IMR-90 (cell line): ENCODE data around the gene OR5D18. TPM values are rescaled to one million over a fixed set of nuclear protein-coding genes. Genes with fewer than 3 reads are reported as not detected.

ENCODE experiments used
- ATAC-seq: fragments of 200-7000 bp; cut with Tn5 transposase; 2 replicates; pipeline ENCODE4 v1.9.1; 2020; ENCODE audit warnings: low read depth, mild to moderate bottlenecking, moderate library complexity
- BruUV-seq: library from RNA; stranded (reverse); fragments of 400-500 nt; replicated peaks from 2 replicates; lab custom pipeline; 2021; lab: Mats Ljungman, UMichigan
- CTCF ChIA-PET: fragments of 300-600 bp; formaldehyde crosslinking; extraction: SDS; loops from one replicate; lab custom pipeline; 2021; ENCODE audit warnings: antibody characterized with exemption; lab: Yijun Ruan, JAX
- POLR2A ChIA-PET: fragments of 300-600 bp; sonication (Branson Sonifier 250); formaldehyde crosslinking; loops from one replicate; lab custom pipeline; 2022; ENCODE audit warnings: antibody characterized with exemption; ENCODE audit not compliant: unreplicated experiment; lab: Charles Lee
- DNase-seq: peaks from one replicate; pipeline ENCODE4 v3.0.0; 2013
- H2AFZ ChIP-seq: replicated peaks from 2 replicates; pipeline ENCODE3; 2013; ENCODE audit warnings: low read length, mild to moderate bottlenecking; ENCODE audit not compliant: poor library complexity
- H2AK5ac ChIP-seq: 2 replicates; pipeline ENCODE4 v1.6.1; 2013; ENCODE audit warnings: low read depth, low read length, inconsistent platforms
- H2AK9ac ChIP-seq: replicated peaks from 2 replicates; pipeline ENCODE3; 2013; ENCODE audit warnings: mild to moderate bottlenecking, low read depth, low read length, moderate library complexity; ENCODE audit not compliant: poor library complexity
- H2BK120ac ChIP-seq: 2 replicates; pipeline ENCODE4 v1.6.1; 2013; ENCODE audit warnings: low read depth, low read length, inconsistent platforms
- H2BK15ac ChIP-seq: 3 replicates; pipeline ENCODE4 v1.6.1; 2013; ENCODE audit warnings: low read depth, low read length, inconsistent platforms
- H2BK20ac ChIP-seq: 2 replicates; pipeline ENCODE4 v1.6.1; 2013; ENCODE audit warnings: low read depth, mild to moderate bottlenecking, inconsistent platforms, low read length, moderate library complexity
- H2BK5ac ChIP-seq: 2 replicates; pipeline ENCODE4 v1.6.1; 2013; ENCODE audit warnings: mild to moderate bottlenecking, low read depth, low read length, inconsistent platforms; ENCODE audit not compliant: poor library complexity, severe bottlenecking
- H3K14ac ChIP-seq: replicated peaks from 2 replicates; pipeline ENCODE4 v1.6.1; 2013; ENCODE audit warnings: low read depth, low read length, inconsistent platforms
- H3K18ac ChIP-seq: 2 replicates; pipeline ENCODE4 v1.6.1; 2013; ENCODE audit warnings: low read depth, low read length, control low read depth
- H3K23ac ChIP-seq: 2 replicates; pipeline ENCODE4 v1.6.1; 2013; ENCODE audit warnings: low read depth, low read length, inconsistent platforms
- H3K27ac ChIP-seq: 2 replicates; pipeline ENCODE4 v1.5.1; 2013; ENCODE audit warnings: mild to moderate bottlenecking, control low read depth, low read length; ENCODE audit not compliant: insufficient read depth
- H3K27me3 ChIP-seq: 2 replicates; pipeline ENCODE4 v1.6.1; 2013; ENCODE audit warnings: low read length; ENCODE audit not compliant: control insufficient read depth, insufficient read depth
- H3K36me3 ChIP-seq: 2 replicates; pipeline ENCODE4 v1.6.1; 2013; ENCODE audit warnings: low read length, mixed read lengths; ENCODE audit not compliant: control insufficient read depth, insufficient read depth
- H3K4ac ChIP-seq: 2 replicates; pipeline ENCODE4 v1.6.1; 2013; ENCODE audit warnings: low read depth, low read length, inconsistent platforms
- H3K4me1 ChIP-seq: 2 replicates; pipeline ENCODE4 v1.6.1; 2013; ENCODE audit warnings: low read length, mixed read lengths; ENCODE audit not compliant: control insufficient read depth, insufficient read depth
- H3K4me2 ChIP-seq: 2 replicates; pipeline ENCODE4 v1.6.1; 2013; ENCODE audit warnings: low read depth, mild to moderate bottlenecking, control low read depth, low read length, moderate library complexity
- H3K4me3 ChIP-seq: 2 replicates; pipeline ENCODE4 v1.5.1; 2013; ENCODE audit warnings: low read depth, mild to moderate bottlenecking, control low read depth, low read length, moderate library complexity; ENCODE audit not compliant: insufficient read depth
- H3K56ac ChIP-seq: 2 replicates; pipeline ENCODE4 v1.6.1; 2013; ENCODE audit warnings: low read length, inconsistent platforms; ENCODE audit not compliant: insufficient read depth; ENCODE audit errors: extremely low read depth
- H3K79me1 ChIP-seq, 2 experiments: 2 replicates each; pipeline ENCODE4 v1.6.1; 2013; ENCODE audit warnings: low read length in 2 of 2, inconsistent platforms in 1 of 2, low read depth in 1 of 2
- H3K9ac ChIP-seq: 2 replicates; pipeline ENCODE4 v1.6.1; 2013; ENCODE audit warnings: low read depth, low read length, control low read depth
- H3K9me1 ChIP-seq: 2 replicates; pipeline ENCODE4 v1.6.1; 2013; ENCODE audit warnings: low read length, inconsistent platforms; ENCODE audit not compliant: insufficient read depth
- H3K9me3 ChIP-seq: 2 replicates; pipeline ENCODE4 v1.6.1; 2013; ENCODE audit warnings: low read length; ENCODE audit not compliant: control insufficient read depth, insufficient read depth
- H4K20me1 ChIP-seq: 2 replicates; pipeline ENCODE4 v1.6.1; 2013; ENCODE audit warnings: low read length, inconsistent platforms; ENCODE audit not compliant: insufficient read depth
- H4K5ac ChIP-seq: 2 replicates; pipeline ENCODE4 v1.6.1; 2013; ENCODE audit warnings: mild to moderate bottlenecking, low read depth, low read length, control low read depth
- H4K8ac ChIP-seq, 2 experiments: 2 replicates each; pipeline ENCODE4 v1.6.1; 2013; ENCODE audit warnings: low read depth in 2 of 2, low read length in 2 of 2, control low read depth in 1 of 2, inconsistent platforms in 1 of 2
- H4K91ac ChIP-seq: 2 replicates; pipeline ENCODE4 v1.6.1; 2013; ENCODE audit warnings: low read depth, low read length, inconsistent platforms; ENCODE audit not compliant: insufficient read depth
- POLR2A ChIP-seq: IDR thresholded peaks from 2 replicates; pipeline ENCODE4 v1.6.1; 2012; ENCODE audit warnings: mild to moderate bottlenecking, low read depth, low read length
- WGBS, 2 experiments: methylation state at CpG; one replicate each; pipeline versions ENCODE4 v1.1.5 to v1.1.7; 2013; ENCODE audit warnings: missing lambda C conversion rate in 2 of 2; ENCODE audit not compliant: insufficient read length in 1 of 2; ENCODE audit errors: extremely low coverage in 2 of 2; 5-methylcytosine and 5-hydroxymethylcytosine counted together
- dilution Hi-C: fragments of 300-500 bp; cut with HindIII; formaldehyde crosslinking; loops from one replicate; pipeline ENCODE4 v1.14.3; 2018; ENCODE audit warnings: low sequenced_read_pairs; ENCODE audit not compliant: unreplicated experiment
- in situ Hi-C: fragments of 300-500 bp; cut with MboI; formaldehyde crosslinking; loops from 3 replicates; pipeline ENCODE4 v1.14.3; 2019; ENCODE audit warnings: low sequenced_read_pairs, inconsistent platforms, mixed read lengths
- intact Hi-C: fragments of 100-400 bp; cut with micrococcal nuclease; formaldehyde crosslinking; loops from 2 replicates; pipeline ENCODE4 v1.10.0; 2022
- polyA plus RNA-seq, 3 experiments: library from polyadenylated mRNA; depleted of rRNA; stranded (reverse); fragments of >200 nt; gene quantifications; 2 replicates each; pipeline ENCODE4 v1.2.3, GENCODE V29; 2012; ENCODE audit warnings: low replicate concordance in 1 of 3
- total RNA-seq: library from RNA; depleted of rRNA; stranded (reverse); fragments of >200 nt; gene quantifications from 2 replicates; pipeline ENCODE4 v1.2.3, GENCODE V29; 2012

The OR5D18 gene
- total and polyA plus RNA-seq, 2 of the 4 experiments (the other 2 are of a cell fraction) = not detected

- Histone ChIP-seq H2BK5ac (no peak within 1 kb of the TSS), H3K56ac (no peak within 1 kb of the TSS), H3K4ac (no peak within 1 kb of the TSS), H3K9me3 (0 out of 2 replicates have a peak, but pooled peaks cover 6% of the 10 kb centered on the region), H4K91ac (no peak within 1 kb of the TSS), H3K18ac (no peak within 1 kb of the TSS), H3K9me1 (no peaks in the 10 kb centered on the region), H3K27me3 (no peaks in the 10 kb centered on the region), H2AFZ (no peak within 1 kb of the TSS), H3K36me3 (no peaks in the 10 kb centered on the region), H2AK9ac (no peak within 1 kb of the TSS), H4K5ac (no peak within 1 kb of the TSS), H3K23ac (no peak within 1 kb of the TSS), H4K20me1 (no peaks in the 10 kb centered on the region), H2BK120ac (no peak within 1 kb of the TSS), H2BK15ac (no peak within 1 kb of the TSS), H3K27ac (no peak within 1 kb of the TSS), H3K4me1 (no peaks in the 10 kb centered on the region), H2AK5ac (no peak within 1 kb of the TSS), H3K79me1 (no peaks in the 10 kb centered on the region), H3K4me2 (no peak within 1 kb of the TSS), H4K8ac (no peak within 1 kb of the TSS), H3K14ac (no peak within 1 kb of the TSS), H3K9ac (no peak within 1 kb of the TSS), H3K4me3 (no peak within 1 kb of the TSS), H2BK20ac (no peak within 1 kb of the TSS)
- POLR2A ChIA-PET = no interaction called here
- no peak for TF ChIP-seq POLR2A
- no peak for ATAC-seq
- DNase-seq = no peak
- WGBS, 2 experiments = no CpG with 5 or more reads among the region's 3 CpGs
- intact Hi-C loops = no loop called here
- in situ Hi-C loops = no loop called here
- BruUV-seq = no TSS peak
- dilution Hi-C loops = no loop called here
- CTCF ChIA-PET = no interaction called here
Measured at GRCh38 chr11:55838452-55838851, 19.0 kb downstream of the OR5D18 start, which contains the start of gene OR5D16. Gene OR5D16 (plus strand): TSS chr11:55838752. CDS start chr11:55838752, 0 bp downstream.
